ENCODE measurements around the gene PIK3CA.
"Not testable (repeated sequence)": the region's sequence is repeated elsewhere in the genome, so short reads cannot be mapped to it uniquely, and the experiment has no call there.

PIK3CA gene

DNA sequence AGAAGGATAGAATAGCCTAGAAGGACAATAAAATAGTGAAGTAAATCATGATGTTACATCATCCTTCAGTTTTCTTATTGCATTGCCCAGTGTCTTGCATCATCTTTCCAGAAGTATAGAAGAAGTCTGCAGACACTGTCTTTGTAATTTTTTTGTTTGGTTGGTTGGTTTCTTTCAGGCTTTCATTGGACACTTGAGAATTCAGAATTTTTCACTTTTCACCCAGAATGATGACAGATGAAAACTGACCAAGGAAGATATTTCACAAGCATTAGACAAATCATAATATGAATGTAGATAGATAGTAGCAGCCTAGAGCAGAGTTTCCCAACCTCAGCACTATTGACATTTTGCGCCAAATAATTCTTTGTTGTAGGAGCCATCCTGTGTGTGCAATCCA is 67.4 kb downstream of the PIK3CA start:
- Mint-ChIP-seq H3K36me3 (ENCODE audit: low read depth) (peaks cover 16% of the 10 kb centered on the region), H3K27ac (peak overlapping the region; percentile 73)
- not testable (repeated sequence) for H3K4me1 Mint-ChIP-seq (ENCODE audit: low read depth); H3K27me3 Mint-ChIP-seq; H3K9me3 Mint-ChIP-seq; H3K4me3 Mint-ChIP-seq

GRCh38 chr3:179218213-179218612 is 70.1 kb downstream of the PIK3CA start:
- not testable (repeated sequence) for H3K27me3 Mint-ChIP-seq; H3K9me3 Mint-ChIP-seq; H3K27ac Mint-ChIP-seq; H3K4me1 Mint-ChIP-seq (ENCODE audit: low read depth); H3K4me3 Mint-ChIP-seq
- H3K36me3 Mint-ChIP-seq (ENCODE audit: low read depth): peaks cover 28% of the 10 kb centered on the region

- H3K36me3 Mint-ChIP-seq (ENCODE audit: low read depth): peaks cover 51% of the 10 kb centered on the region
- no peaks in the 10 kb centered on the region for H3K9me3 Mint-ChIP-seq
- peaks cover 6% of the 10 kb centered on the region for H3K4me1 Mint-ChIP-seq (ENCODE audit: low read depth)
- no peak overlapping the region for H3K4me3 Mint-ChIP-seq
- H3K27ac Mint-ChIP-seq: no peak overlapping the region
- no peaks in the 10 kb centered on the region for H3K27me3 Mint-ChIP-seq
These were observed 75.4 kb downstream of the PIK3CA start for GRCh38 chr3:179223548-179223947.

- H3K9me3 Mint-ChIP-seq: no peaks in the 10 kb centered on the region
- peaks cover 47% of the 10 kb centered on the region for H3K36me3 Mint-ChIP-seq (ENCODE audit: low read depth)
- no peaks in the 10 kb centered on the region for H3K27me3 Mint-ChIP-seq
- peaks cover 6% of the 10 kb centered on the region for H3K4me1 Mint-ChIP-seq (ENCODE audit: low read depth)
- H3K27ac Mint-ChIP-seq: no peak overlapping the region
- H3K4me3 Mint-ChIP-seq: no peak overlapping the region
These were observed 76.4 kb downstream of the PIK3CA start for GRCh38 chr3:179224584-179224983.

DNA sequence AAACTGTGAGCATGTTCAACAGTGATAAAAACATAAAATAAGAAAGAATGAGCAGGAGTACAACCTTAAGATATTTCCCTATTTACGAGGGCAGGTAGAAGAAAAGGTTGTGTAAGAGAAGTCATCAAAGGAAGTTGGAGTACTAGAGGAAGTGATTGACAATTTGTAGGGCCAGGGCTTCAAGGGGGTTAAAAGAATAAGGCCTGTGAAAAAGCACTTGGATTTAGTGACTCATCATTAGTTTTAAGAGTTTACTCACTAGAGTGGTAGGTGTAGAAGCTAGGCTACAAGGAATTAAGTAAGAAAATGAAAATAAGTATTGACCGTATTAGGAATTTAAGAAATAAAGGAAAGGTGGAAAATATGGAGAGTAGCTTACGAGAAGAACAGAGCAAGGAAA is 79.2 kb downstream of the PIK3CA start:
- Mint-ChIP-seq H3K9me3 (no peaks in the 10 kb centered on the region), H3K4me3 (no peak overlapping the region), H3K27ac (no peak overlapping the region), H3K4me1 (ENCODE audit: low read depth) (peaks cover 6% of the 10 kb centered on the region), H3K36me3 (ENCODE audit: low read depth) (peaks cover 55% of the 10 kb centered on the region), H3K27me3 (no peaks in the 10 kb centered on the region)

- peaks cover 42% of the 10 kb centered on the region for H3K36me3 Mint-ChIP-seq (ENCODE audit: low read depth)
- no peaks in the 10 kb centered on the region for H3K9me3 Mint-ChIP-seq
- no peak overlapping the region for H3K27ac Mint-ChIP-seq
- H3K27me3 Mint-ChIP-seq: no peaks in the 10 kb centered on the region
- peaks cover 6% of the 10 kb centered on the region for H3K4me1 Mint-ChIP-seq (ENCODE audit: low read depth)
- no peak overlapping the region for H3K4me3 Mint-ChIP-seq
These were observed 81.0 kb downstream of the PIK3CA start for GRCh38 chr3:179229177-179229576.

GRCh38 chr3:179233043-179233442 is 84.9 kb downstream of the PIK3CA start:
- H3K4me1 Mint-ChIP-seq (ENCODE audit: low read depth): peaks cover 4% of the 10 kb centered on the region
- peaks cover 35% of the 10 kb centered on the region for H3K36me3 Mint-ChIP-seq (ENCODE audit: low read depth)
- H3K4me3 Mint-ChIP-seq: no peak overlapping the region
- no peak overlapping the region for H3K27ac Mint-ChIP-seq
- no peaks in the 10 kb centered on the region for H3K9me3 Mint-ChIP-seq
- no peaks in the 10 kb centered on the region for H3K27me3 Mint-ChIP-seq

DNA sequence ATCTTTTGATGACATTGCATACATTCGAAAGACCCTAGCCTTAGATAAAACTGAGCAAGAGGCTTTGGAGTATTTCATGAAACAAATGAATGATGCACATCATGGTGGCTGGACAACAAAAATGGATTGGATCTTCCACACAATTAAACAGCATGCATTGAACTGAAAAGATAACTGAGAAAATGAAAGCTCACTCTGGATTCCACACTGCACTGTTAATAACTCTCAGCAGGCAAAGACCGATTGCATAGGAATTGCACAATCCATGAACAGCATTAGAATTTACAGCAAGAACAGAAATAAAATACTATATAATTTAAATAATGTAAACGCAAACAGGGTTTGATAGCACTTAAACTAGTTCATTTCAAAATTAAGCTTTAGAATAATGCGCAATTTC is 86.0 kb downstream of the PIK3CA start:
- H3K4me1 Mint-ChIP-seq (ENCODE audit: low read depth): peaks cover 4% of the 10 kb centered on the region
- H3K27ac Mint-ChIP-seq: no peak overlapping the region
- H3K27me3 Mint-ChIP-seq: no peaks in the 10 kb centered on the region
- H3K4me3 Mint-ChIP-seq: no peak overlapping the region
- H3K36me3 Mint-ChIP-seq (ENCODE audit: low read depth): peaks cover 32% of the 10 kb centered on the region
- no peaks in the 10 kb centered on the region for H3K9me3 Mint-ChIP-seq

GRCh38 chr3:179236669-179237301 is 88.6 kb downstream of the PIK3CA start:
- peaks cover 4% of the 10 kb centered on the region for H3K4me1 Mint-ChIP-seq (ENCODE audit: low read depth)
- H3K4me3 Mint-ChIP-seq: no peak overlapping the region
- H3K27ac Mint-ChIP-seq: peak overlapping the region; percentile 67
- H3K27me3 Mint-ChIP-seq: no peaks in the 10 kb centered on the region
- no peaks in the 10 kb centered on the region for H3K9me3 Mint-ChIP-seq
- peaks cover 16% of the 10 kb centered on the region for H3K36me3 Mint-ChIP-seq (ENCODE audit: low read depth)

GRCh38 chr3:179240299-179240698 is 92.1 kb downstream of the PIK3CA start:
- H3K4me3 Mint-ChIP-seq; H3K4me1 Mint-ChIP-seq (ENCODE audit: low read depth); H3K36me3 Mint-ChIP-seq (ENCODE audit: low read depth); H3K9me3 Mint-ChIP-seq; H3K27ac Mint-ChIP-seq; H3K27me3 Mint-ChIP-seq: not testable (repeated sequence)

GRCh38 chr3:179242859-179243258 is 94.7 kb downstream of the PIK3CA start:
- H3K4me1 Mint-ChIP-seq (ENCODE audit: low read depth); H3K9me3 Mint-ChIP-seq; H3K4me3 Mint-ChIP-seq; H3K36me3 Mint-ChIP-seq (ENCODE audit: low read depth); H3K27ac Mint-ChIP-seq; H3K27me3 Mint-ChIP-seq: not testable (repeated sequence)

DNA sequence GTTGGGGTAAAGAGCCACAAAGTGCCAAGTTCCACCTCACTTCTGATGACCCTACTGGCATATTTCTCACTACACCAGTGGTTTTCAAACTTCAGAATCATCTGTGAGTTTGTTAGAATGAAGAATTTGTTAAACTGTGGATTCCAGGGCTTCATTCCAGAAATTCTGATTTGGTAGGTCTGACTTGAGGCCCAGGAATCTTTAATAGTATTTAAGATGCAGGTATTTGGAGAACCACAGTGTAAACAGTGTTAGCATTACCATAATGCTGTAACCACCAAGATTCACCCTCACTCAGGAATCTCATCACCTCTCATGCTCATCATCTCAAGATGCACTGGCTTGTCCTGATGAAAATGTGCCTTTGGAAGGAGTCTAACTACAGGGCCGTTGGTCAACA is 96.7 kb downstream of the PIK3CA start:
- Mint-ChIP-seq H3K36me3 (ENCODE audit: low read depth) (no peaks in the 10 kb centered on the region), H3K4me1 (ENCODE audit: low read depth) (no peaks in the 10 kb centered on the region), H3K4me3 (no peak overlapping the region), H3K27me3 (no peaks in the 10 kb centered on the region), H3K9me3 (no peaks in the 10 kb centered on the region), H3K27ac (no peak overlapping the region)

GRCh38 chr3:179247289-179248015 is 99.3 kb downstream of the PIK3CA start:
- no peak overlapping the region for H3K4me3 Mint-ChIP-seq
- H3K27me3 Mint-ChIP-seq: no peaks in the 10 kb centered on the region
- H3K4me1 Mint-ChIP-seq (ENCODE audit: low read depth): no peaks in the 10 kb centered on the region
- no peak overlapping the region for H3K27ac Mint-ChIP-seq
- H3K9me3 Mint-ChIP-seq: no peaks in the 10 kb centered on the region
- no peaks in the 10 kb centered on the region for H3K36me3 Mint-ChIP-seq (ENCODE audit: low read depth)

DNA sequence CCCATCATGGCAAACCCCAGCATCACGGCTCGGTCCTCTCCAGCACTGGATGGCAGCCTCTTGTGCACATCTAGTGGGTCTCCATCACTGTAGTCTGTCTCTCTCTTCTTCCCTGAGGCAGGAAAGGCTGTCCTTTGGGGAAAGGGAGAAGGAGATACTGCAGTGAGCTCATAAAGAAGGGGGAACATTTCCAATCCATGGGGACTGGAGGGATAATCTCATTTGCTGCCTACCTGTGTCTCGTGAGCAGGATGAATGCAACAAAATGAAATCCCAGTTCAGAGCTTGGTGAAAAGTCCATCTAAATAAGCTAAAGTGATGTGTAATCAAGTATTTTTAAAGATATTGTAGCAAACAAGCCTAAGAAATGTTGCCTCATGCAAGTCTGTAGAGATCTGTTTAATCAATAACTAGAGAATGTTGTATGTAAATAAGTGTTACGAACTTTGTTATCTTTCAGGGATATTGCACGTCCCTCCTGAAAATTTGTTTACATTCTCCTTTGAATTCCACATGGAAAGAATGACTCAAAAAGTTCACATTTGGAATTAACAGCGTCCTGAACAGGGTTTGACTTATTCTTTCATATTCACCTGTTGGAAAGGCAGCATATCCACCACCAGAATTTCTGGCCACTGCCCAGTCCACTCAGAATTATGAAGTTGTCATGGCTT is 102.8 kb downstream of the PIK3CA start, which contains the start of gene KCNMB3:
Gene KCNMB3, minus strand, starts transcription at position 312 of the 674 bp plus-strand sequence. Its CDS starts 124 bp downstream, at position 188.
- no peaks in the 10 kb centered on the region for H3K36me3 Mint-ChIP-seq (ENCODE audit: low read depth)
- no peak within 1 kb of the TSS for H3K27ac Mint-ChIP-seq

DNA sequence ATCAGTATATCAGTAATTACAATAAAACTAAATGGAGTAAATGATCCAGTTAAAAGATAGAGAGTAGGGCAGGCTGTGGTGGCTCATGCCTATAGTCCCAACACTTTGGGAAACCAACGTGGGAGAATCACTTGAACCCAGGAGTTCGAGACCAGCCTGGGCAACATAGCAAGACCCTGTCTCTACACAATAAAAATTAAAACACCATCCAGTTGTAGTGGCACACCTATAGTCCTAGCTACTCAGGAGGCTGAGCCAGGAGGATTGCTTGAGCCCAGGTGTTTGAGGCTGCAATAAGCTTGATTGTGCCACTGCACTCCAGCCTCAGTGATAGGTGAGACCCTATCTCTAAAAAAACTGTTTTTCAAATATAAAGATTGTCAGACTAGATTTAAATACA is 108.7 kb downstream of the PIK3CA start:
- Mint-ChIP-seq H3K27ac (no peak overlapping the region), H3K27me3 (no peaks in the 10 kb centered on the region), H3K36me3 (ENCODE audit: low read depth) (no peaks in the 10 kb centered on the region), H3K4me3 (no peak overlapping the region), H3K4me1 (ENCODE audit: low read depth) (peaks cover 16% of the 10 kb centered on the region), H3K9me3 (peaks cover 8% of the 10 kb centered on the region)

More for the DNA sequence above, 102.8 kb downstream of the PIK3CA start, which contains the start of gene KCNMB3:
- Mint-ChIP-seq H3K4me1 (ENCODE audit: low read depth) (no peaks in the 10 kb centered on the region), H3K4me3 (no peak within 1 kb of the TSS), H3K9me3 (no peaks in the 10 kb centered on the region), H3K27me3 (no peaks in the 10 kb centered on the region)
